Calu3 (cell line): ENCODE measurements around the gene B4GALT2. TPM values are rescaled to one million over a fixed set of nuclear protein-coding genes. Genes with fewer than 3 reads are reported as not detected.
A peak's percentile ranks its signal among the peaks of the same experiment; 100 is the strongest.

Experiments
- BruUV-seq: library from RNA; stranded (reverse); fragments of 400-500 nt; replicated peaks from 2 replicates; lab custom pipeline; 2021; lab: Mats Ljungman, UMichigan
- CTCF ChIA-PET: fragments of 300-600 bp; sonication (Branson Sonifier 250); formaldehyde crosslinking; loops from one replicate; lab custom pipeline; 2022; ENCODE audit warnings: antibody characterized with exemption; lab: Charles Lee
- DNase-seq: peaks from one replicate; pipeline ENCODE4 v3.0.0; 2022
- H3K27ac Mint-ChIP-seq: one replicate; pipeline ENCODE4 v1.8.0; 2022; ENCODE audit warnings: mixed read lengths; ENCODE audit not compliant: unreplicated experiment
- H3K27me3 Mint-ChIP-seq: one replicate; pipeline ENCODE4 v1.8.0; 2022; ENCODE audit warnings: mixed read lengths; ENCODE audit not compliant: unreplicated experiment
- H3K36me3 Mint-ChIP-seq: one replicate; pipeline ENCODE4 v1.8.0; 2022; ENCODE audit warnings: mild to moderate bottlenecking, moderate library complexity, mixed read lengths; ENCODE audit not compliant: insufficient read depth, unreplicated experiment
- H3K4me1 Mint-ChIP-seq: one replicate; pipeline ENCODE4 v1.8.0; 2022; ENCODE audit warnings: mild to moderate bottlenecking, low read depth, mixed read lengths; ENCODE audit not compliant: unreplicated experiment
- H3K4me3 Mint-ChIP-seq: one replicate; pipeline ENCODE4 v1.8.0; 2022; ENCODE audit warnings: mild to moderate bottlenecking, low read depth, moderate library complexity, mixed read lengths; ENCODE audit not compliant: unreplicated experiment
- H3K9me3 Mint-ChIP-seq: one replicate; pipeline ENCODE4 v1.8.0; 2022; ENCODE audit warnings: low read depth, mixed read lengths; ENCODE audit not compliant: unreplicated experiment
- CTCF ChIP-seq: fragments of 200-600 bp; IDR thresholded peaks from one replicate; pipeline ENCODE4 v1.8.0; 2022; ENCODE audit warnings: antibody characterized with exemption; ENCODE audit not compliant: unreplicated experiment
- intact Hi-C: fragments of 100-400 bp; cut with micrococcal nuclease; formaldehyde crosslinking; loops from one replicate; pipeline ENCODE4 v1.10.0; 2022; ENCODE audit not compliant: unreplicated experiment
- total RNA-seq: library from RNA; stranded (reverse); gene quantifications from 2 replicates; pipeline ENCODE4 v1.2.3, GENCODE V29; 2022

Gene B4GALT2
- total RNA-seq, 1 experiment from 2014 or later: 50.9 TPM

- no peak for TF ChIP-seq CTCF
- peaks cover 23% of the 10 kb centered on the region for H3K36me3 Mint-ChIP-seq
- peaks cover 13% of the 10 kb centered on the region for H3K27me3 Mint-ChIP-seq
- no peak overlapping the region for H3K4me3 Mint-ChIP-seq
- CTCF ChIA-PET: no interaction called here
- H3K9me3 Mint-ChIP-seq: no peaks in the 10 kb centered on the region
- H3K27ac Mint-ChIP-seq: no peak overlapping the region
- no peak for DNase-seq
- intact Hi-C loops: no loop called here
- H3K4me1 Mint-ChIP-seq: peaks cover 9% of the 10 kb centered on the region
- no TSS peak for BruUV-seq
These were observed 36.6 kb upstream of the B4GALT2 start for GRCh38 chr1:43942411-43942810.

- peaks cover 9% of the 10 kb centered on the region for H3K4me1 Mint-ChIP-seq
- CTCF ChIA-PET: interaction anchor here (1.8 kb wide), 1 partner anchor 10 kb away, joined by 14 read pairs; the partner anchor contains the start of gene ARTN
- H3K27ac Mint-ChIP-seq: no peak overlapping the region
- H3K9me3 Mint-ChIP-seq: no peaks in the 10 kb centered on the region
- no peak for DNase-seq
- peaks cover 5% of the 10 kb centered on the region for H3K27me3 Mint-ChIP-seq
- TSS peak; percentile 29 for BruUV-seq
- no peak for TF ChIP-seq CTCF
- H3K36me3 Mint-ChIP-seq: peaks cover 24% of the 10 kb centered on the region
- intact Hi-C loops: no loop called here
- H3K4me3 Mint-ChIP-seq: no peak overlapping the region
These were observed 34.1 kb upstream of the B4GALT2 start for GRCh38 chr1:43944860-43945259.

- DNase-seq: no peak
- TSS peak; percentile 57 for BruUV-seq
- Mint-ChIP-seq H3K4me3 (peak overlapping the region; percentile 98), H3K9me3 (no peaks in the 10 kb centered on the region), H3K36me3 (peaks cover 20% of the 10 kb centered on the region), H3K27me3 (no peaks in the 10 kb centered on the region), H3K4me1 (peaks cover 17% of the 10 kb centered on the region), H3K27ac (peak overlapping the region; percentile 86)
- intact Hi-C loops: no loop called here
- no peak for TF ChIP-seq CTCF
- CTCF ChIA-PET: interaction anchor here (0.8 to 1.8 kb wide), 4 partner anchors 9 to 182 kb away, joined by 3 to 14 read pairs (median 4); partner anchors contain the start of genes ARTN and DPH2
These were observed 33.3 kb upstream of the B4GALT2 start for GRCh38 chr1:43945674-43946235.

GRCh38 chr1:43946236-43947060 lies 32.6 kb upstream of the B4GALT2 start, which contains the start of gene IPO13:
Gene IPO13 (plus strand): TSS chr1:43946950. CDS start chr1:43947601, 651 bp downstream.
- Mint-ChIP-seq H3K27me3 (no peaks in the 10 kb centered on the region), H3K9me3 (no peaks in the 10 kb centered on the region), H3K36me3 (peaks cover 20% of the 10 kb centered on the region), H3K27ac (peak within 1 kb of the TSS; percentile 86), H3K4me3 (peak within 1 kb of the TSS; percentile 98), H3K4me1 (peaks cover 17% of the 10 kb centered on the region)
- CTCF ChIA-PET: interaction anchor here (0.6 to 1.8 kb wide), 7 partner anchors 10 to 183 kb away, joined by 3 to 14 read pairs (median 3); partner anchors contain the start of genes ARTN and DPH2
- BruUV-seq: no TSS peak
- intact Hi-C loops: no loop called here
- peak; percentile 67 for TF ChIP-seq CTCF
- DNase-seq: peak; percentile 97
